Activated CD4-positive, alpha-beta T cell treated with anti-CD3 and anti-CD28 coated beads, Interleukin-10, Interleukin-2, amounts not matched to agents 100 ng/mL and 50 ng/mL, durations not matched to agents 16 hours and 8 hours (primary cell): Measurements from ENCODE around the gene SIGLEC15.
"Not testable (repeated sequence)": the region's sequence is repeated elsewhere in the genome, so short reads cannot be mapped to it uniquely, and the experiment has no call there.

ENCODE experiments used
- DNase-seq: peaks from one replicate; pipeline ENCODE4 v3.0.0-alpha.2; 2020

The SIGLEC15 gene

DNA sequence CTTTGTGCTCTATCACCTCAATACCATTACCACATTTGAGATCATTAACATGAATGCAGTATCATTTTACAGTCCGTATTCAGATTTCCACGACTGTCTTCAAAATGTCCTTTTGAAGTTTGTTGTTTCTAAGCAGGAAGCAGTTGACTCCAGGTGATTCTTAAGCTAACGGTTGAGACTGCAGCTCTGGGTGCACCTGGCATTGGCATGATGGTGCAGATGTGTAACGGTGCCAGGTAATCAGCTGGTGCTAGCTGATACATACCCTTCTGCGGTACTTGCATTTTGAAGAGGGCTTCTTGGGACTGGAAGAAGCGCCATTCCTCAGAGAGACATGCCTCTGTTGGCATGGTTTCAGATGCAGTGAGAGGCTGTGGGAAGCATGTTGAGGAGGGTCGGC, 19.5 kb downstream of the SIGLEC15 start:
- DNase-seq = no peak

DNA sequence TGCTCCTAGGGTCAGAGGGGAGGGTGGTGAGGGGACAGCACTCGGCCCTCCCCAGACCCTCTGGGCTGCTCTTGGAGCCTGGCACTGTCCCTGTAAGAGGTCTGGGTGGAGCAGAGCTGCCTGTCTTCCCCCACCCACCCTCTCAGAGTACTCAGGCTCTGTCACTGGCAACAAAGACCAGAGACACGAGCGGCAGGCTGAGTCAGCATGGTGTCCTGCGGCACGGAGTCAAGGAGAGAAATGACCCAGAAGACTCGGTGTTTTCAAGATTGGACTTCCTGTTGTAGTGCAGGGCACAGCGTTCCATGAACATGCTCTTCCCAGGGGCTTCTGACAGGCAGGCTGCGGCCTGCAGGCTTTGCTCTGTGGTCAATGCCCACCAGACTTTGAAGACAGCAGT, 19.9 kb downstream of the SIGLEC15 start:
- DNase-seq = no peak

DNA sequence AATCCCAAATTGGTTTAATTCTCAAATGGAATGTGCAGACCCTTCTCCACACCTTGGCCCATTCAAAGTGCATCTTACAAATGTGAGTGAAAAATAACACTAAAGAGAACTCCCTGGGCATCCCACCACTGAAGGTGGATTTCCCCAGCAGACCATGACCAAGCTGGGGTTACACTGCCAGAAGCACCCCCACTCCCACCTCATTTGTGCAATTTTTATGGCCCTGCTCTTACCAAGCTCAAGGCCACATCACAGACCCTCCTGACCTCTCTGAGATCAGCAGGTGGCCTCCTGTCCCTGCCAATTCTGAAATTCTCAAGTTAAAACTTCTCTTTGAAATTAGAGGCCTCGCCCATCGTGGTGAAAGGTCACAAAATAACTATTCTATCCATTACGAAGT, 21.6 kb downstream of the SIGLEC15 start:
- no peak for DNase-seq

DNA sequence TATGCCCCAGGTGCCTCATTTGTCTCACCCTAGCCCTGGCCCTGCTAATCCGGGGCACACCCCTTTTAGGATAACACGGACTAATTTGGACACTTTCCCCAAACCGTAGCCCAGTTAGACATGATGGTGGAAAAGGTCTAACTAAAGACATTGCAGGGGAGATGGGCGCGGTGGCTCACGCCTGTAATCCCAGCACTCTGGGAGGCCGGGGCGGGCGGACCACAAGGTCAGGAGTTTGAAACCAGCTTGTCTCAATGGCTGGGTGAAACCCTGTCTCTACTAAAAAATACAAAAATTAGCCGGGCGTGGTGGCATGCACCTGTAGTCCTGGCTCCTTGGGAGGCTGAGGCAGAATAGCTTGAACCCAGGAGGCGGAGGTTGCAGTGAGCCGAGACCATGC, 23.2 kb downstream of the SIGLEC15 start:
- DNase-seq = not testable (repeated sequence)

DNA sequence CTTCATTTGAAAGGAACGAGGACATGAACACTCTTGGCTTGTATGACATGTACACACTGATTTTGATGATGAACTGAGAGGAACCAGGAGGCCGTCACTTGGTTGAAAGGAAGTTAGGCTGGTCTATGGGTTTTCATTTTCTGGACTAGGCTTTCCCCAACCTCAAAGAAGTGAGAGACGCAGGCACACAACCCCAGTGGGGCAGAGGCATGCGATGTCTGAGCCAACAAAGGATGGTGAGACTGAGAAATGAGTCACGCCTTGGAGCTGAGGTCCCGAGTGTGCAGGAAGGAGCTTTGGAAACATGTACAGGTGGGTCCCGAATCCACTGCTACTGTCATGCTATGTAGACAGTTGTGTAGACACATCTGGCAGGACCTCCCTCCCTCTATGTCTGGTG, 24.1 kb downstream of the SIGLEC15 start:
- no peak for DNase-seq

DNA sequence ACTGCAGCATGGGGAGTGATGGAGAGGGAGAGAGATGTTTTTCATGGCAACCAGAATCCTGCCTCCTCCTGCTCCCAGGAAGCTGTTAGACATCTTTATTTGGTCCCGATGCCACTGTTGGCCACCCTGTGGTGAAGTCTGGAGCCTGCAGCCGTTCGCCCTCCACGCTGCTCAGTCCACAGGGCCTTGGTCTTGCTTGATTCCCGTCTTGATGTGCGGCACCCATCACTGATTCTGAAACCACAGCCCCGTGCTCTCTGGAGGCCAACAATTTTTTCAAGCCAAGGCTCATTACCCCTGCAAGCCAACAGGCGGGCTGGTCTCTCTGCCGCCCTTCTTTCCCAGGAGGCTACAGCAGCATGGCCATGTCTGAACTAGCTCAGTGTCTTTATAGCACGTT, 24.5 kb downstream of the SIGLEC15 start:
- no peak for DNase-seq

DNA sequence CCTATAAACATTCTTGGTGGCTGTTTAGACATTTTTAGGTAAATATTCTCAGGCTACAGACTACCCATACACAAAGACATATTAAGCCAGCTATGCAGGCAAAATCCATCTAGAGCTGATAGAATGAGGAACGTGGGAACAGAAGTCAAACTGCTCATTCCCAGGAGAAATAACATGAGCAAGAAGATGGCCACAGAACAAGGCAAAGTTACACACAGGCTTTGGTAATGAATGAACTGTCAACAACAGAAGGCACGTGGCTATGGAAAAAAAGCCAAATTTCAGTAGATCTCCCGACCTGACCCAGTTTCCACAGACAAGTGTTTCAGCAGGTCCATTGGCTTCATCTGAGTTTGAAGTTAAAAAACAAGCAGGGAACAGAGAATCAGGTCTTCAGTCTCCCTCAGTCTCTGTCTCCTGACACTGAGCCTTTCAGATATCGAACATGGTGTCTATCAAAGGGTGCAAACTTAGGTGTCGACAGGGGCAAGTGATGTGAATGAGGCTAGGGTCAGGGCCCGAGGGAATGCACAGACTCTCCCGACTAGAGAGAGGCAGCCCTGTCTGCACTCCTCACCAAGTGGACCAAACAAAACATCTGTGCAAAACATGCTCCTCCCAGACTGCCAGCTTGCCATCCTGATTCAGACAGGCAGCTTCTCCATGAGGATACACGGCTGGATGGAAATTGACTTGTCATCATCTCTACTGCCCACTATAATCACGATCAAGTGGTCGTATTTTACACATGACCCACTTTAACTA, 25.9 kb downstream of the SIGLEC15 start:
- no peak for DNase-seq

DNA sequence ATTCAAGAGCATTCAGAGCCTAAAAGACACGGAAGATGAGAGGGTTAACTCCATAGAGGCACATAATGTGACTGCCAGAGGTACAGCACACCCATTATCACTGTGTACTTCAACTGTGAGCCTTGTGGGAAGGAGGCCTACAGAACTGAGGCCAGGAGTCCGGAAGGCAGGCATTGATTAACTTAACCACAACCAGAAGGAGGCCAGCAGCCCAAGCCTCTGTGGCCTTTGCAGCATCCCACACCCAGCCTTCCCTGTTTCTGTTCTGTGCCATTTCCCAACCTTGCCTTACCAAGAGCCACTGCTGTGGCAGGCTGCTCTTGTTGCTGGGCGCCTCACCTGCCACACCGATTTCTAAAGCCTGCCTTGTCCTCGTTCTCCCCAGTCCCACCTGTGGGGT, 27.2 kb downstream of the SIGLEC15 start:
- no peak for DNase-seq

DNA sequence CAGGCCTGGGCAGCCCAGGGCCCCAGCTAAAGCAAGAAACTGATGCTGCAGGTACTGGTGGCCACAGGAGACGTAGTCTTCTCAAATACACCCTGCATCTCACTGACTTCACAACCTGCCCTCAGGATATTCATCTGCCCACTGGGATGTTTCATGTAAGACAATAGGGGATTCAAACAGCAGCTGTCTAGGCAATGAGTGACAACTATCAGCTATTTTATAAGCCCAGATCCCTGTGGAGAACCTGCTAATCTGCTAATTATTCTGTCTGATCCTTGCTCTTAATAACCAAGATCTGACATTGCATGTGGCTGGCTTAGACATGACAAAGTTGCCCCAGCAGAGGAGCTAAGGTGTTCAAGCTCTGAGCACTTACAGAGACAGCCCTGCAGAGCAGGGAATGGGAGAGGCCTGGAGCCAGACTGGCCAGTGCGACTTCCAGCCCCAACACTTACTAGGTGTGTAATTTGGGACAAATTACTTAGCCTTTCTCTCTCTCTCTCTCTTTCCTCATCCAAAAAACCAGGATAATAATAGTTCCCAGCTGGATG, 28.6 kb downstream of the SIGLEC15 start:
- no peak for DNase-seq

DNA sequence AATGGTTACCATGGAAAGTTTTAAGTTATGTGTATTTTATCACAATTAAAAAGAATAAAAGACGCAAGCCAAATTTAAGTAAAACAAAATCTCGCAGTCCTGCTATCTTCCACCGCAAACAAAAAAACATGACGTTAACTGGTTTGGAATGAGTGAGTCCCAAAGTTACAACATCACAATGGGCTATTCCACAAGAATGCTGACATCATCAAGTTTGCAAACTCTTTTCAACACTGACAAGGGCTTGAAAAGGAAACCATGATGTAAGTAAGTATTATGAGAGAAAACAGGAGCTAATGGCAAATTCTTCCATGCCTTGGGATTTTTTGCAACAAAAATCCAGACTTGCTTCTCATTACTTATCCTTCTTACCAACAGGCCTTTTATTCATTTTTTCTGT, 31.1 kb downstream of the SIGLEC15 start:
- DNase-seq = no peak

DNA sequence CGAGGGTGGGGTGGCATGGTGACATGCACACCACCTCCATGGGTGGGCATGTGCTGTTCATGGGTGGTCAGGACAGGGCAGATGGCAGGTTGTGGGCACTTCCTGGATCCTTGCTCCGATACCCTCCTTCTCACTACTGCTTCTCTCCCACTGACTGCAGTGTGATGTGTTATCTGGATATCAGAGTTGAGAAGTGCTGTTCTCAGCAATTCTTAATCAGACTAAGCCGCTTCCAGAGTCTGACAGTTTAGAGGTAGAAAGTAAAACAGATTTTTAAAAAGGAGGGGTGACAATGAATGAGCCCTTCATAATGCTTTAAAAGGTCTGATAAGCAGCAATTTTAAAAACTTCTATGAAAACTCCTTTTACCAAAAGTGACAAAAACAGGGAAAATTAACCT, 33.9 kb downstream of the SIGLEC15 start:
- DNase-seq = no peak

DNA sequence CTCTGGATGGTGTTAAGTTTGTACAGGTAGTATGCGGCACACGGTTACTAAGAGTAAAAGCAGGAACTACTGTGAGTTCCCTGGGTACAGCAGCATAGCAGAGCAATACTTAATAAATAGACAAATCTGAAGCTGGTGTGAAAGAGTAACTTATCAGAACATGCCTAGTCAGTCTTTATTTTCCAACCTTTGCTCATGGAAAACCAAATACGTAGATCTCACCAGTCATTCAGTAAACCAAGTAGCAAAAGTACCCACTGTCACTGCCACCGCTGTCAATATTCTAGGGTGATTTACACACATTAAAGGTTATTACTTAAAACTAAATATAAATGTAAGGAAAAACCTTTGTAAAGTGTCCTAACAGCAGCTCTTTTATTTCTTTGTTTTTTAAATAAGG, 35.0 kb downstream of the SIGLEC15 start:
- no peak for DNase-seq

DNA sequence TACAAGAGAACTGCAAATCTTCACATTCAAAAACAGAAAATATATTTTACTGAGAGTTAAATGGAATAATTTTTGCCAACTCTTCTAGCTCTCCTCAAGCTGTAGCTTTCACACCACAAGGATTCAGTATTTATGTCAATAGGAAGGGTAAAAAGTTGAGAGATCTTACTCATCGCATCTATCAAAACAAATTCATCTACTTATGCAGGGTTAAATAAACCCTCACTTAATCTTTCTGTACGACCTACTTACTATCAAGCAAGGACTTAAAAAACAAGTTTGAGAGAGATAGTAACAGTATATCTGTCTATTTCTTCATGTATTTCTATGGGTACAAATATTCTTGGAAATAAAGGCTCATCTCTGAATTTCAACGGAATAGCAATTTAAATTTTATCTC, 35.5 kb downstream of the SIGLEC15 start:
- DNase-seq = no peak

DNA sequence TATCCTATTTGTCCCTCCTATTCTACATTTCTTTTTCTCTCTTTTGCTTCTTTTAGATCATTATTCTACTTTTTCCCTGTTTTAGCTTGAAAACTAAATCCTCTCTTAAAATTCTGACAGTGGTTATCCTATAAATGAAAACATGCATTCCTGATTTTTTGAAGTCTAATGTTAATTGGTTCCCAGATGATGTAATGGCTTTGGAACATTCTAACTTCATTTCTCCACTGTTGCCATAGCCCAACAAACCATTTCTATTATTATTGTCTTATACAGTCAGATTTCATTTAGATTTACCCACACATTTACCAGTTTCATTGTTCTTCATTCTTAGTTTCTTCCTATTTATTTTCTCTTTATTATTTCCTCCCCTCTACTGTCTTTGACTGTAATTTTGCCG, 36.5 kb downstream of the SIGLEC15 start:
- no peak for DNase-seq

DNA sequence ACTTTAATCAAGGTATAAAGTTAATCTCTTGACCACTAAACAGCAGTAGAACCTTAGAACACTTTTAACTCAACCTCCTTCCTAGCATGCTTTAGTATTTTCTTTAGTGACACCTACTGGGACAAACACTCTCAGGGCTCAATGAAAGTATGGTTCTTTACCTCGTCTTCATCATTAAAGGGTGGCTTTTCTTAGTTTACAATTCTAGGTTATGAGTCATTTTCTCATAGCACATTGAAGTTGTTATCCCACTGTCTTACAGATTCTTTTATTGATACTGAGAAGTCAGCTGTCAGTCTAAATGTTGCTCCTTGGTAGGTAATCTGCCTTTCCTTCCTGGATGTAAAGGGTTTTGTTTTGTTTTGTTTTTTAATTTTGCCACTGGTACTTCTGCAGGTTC, 38.0 kb downstream of the SIGLEC15 start:
- no peak for DNase-seq

DNA sequence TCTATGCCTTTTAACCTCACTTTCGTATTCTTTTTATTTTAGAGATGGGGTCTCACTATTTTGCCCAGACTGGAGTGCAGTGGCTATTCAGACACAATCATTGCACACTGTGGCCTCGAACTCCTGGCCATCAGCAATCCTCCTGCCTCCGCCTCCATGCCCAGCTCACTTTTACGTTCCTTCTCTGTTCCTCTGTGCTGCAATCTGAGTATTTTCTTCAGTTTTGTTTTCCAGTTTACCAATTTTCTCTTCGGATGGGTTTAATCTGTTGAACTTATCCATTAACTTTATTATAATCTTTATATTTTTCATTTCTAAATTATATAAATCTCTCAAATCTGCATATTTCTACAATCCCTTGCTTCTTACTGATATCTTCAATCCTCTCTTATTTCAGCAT, 38.6 kb downstream of the SIGLEC15 start:
- DNase-seq = no peak

DNA sequence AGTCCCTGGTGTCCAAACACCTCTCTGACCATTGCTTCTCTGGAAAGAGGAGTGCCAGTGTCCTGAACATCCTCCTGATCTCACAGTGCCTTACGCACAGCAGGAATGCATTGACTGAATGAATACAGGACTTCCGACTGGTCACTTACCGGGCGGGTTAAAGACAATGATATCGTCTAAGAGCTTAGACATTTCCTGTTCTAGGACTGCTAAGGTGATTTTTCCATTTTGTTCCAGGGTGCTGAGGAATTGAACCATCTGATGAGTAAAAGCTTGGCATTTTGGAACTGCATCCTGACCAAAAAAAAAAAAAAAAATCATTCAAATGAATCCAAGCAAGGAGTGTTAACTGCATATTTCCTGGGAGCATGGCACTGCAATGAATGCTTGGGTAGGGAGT, 40.0 kb downstream of the SIGLEC15 start:
- no peak for DNase-seq

DNA sequence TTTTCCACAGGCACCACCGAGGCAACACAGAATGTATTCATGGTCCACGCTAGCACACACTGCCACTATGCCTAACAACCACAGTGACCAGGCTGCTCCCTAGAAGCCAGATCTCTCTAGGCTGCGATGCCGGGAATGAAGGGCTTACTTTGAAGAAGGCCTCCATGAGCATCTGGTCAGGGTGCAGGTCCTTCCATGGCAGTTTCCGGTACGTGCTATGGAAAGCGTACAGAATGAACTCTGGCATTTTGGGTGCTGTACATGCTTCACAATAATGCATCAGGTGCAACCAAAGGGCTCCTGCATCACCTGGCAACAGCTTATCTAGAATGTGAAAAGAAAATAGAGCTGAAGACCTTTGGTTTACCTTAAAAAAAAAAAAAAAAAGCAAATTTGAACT, 44.9 kb downstream of the SIGLEC15 start:
- no peak for DNase-seq

DNA sequence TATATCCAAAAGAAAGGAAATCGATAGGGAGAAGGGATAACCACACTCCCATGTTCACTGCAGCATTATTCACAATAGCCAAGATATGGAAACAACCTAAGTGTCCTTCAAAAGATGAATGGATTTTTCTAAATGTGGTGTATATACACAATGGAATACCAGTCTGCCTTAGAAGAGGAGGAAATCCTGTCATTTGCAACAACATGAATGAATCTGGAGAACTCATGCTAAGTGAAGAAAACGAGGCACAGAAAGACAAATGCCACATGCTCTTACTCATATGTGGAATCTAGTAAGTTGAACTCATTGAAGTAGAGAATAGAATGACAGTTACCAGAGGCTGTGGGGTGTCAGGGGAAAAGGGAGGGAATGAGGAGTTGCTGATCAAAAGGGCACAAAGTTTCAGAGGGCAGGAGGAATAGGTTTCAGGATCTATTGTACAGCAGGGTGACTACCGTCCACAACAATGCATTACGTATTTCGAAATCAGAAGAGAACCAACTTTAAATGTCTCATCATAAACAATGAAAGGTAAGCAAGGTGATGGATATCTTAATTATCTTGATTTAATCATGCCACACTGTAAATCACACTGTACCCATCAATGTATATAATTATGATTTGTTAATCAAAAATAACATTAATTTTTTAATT, 46.1 kb downstream of the SIGLEC15 start:
- DNase-seq = peak; percentile 9

DNA sequence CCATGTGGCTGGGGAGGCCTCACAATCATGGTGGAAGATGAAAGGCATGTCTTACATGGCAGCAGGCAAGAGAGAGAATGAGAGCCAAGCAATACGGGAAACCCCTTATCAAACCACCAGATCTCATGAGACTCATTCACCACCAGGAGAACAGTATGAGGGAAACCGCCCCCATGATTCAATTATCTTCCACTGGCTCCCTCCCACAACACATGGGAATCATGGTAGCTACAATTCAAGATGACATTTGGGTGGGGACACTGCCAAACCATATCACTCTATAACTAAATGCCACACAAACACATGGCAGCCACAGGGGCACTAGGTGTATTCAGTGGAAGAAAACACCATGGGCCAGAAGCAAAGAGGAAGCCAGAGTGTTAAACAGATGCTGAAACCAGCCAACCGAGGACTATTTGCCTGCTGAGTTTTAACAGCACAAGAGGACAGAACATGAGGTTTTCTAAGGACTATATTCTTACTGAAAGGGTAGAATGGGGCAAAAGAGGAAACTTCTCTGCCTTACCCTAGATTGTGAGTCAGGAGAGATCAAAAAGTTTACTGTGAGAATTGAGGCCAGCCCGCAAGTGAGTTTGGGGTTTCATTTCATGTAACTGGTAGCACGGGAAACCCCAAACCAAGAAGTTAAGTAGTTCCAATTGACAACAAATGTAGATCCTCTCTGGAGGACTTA, 49.2 kb downstream of the SIGLEC15 start:
- DNase-seq = peak; percentile 88

DNA sequence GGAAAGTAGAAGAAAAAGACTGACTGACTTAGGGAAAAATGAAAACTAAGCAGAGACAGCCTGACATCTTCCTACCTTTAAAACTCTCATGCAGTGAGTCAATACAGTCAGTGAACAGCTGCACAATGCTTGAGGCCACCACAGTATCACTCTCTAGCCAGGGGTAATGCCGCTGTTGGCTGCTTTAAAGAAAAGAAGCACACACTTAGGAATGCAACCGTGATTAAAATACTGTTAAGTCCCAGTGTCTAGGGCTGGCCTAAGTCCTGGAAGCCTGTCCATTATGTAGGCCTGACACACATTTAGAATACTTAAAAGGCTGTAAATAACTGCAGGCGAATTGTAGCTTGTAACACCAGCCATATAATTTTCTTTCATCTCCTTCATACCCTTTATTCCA, 50.7 kb downstream of the SIGLEC15 start:
- peak; percentile 5 for DNase-seq

DNA sequence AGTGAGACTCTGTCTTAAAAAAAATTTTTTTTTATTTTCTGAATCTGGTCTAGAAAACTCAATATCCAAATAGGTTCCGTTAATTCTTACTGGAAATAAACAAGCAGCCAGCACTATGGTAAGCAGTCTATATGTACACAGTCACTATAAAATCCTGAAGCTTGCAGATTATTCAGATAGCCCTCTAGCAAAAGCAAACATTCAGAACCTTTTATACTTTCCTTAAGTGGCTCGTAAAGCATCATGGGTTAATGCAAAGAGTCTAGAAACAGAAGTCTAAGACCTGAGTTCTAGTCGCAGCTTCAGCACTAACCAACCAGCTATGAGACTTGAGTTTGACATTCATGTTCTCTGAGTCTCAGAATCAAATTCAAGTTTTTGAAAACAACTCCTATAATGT, 51.9 kb downstream of the SIGLEC15 start:
- no peak for DNase-seq

DNA sequence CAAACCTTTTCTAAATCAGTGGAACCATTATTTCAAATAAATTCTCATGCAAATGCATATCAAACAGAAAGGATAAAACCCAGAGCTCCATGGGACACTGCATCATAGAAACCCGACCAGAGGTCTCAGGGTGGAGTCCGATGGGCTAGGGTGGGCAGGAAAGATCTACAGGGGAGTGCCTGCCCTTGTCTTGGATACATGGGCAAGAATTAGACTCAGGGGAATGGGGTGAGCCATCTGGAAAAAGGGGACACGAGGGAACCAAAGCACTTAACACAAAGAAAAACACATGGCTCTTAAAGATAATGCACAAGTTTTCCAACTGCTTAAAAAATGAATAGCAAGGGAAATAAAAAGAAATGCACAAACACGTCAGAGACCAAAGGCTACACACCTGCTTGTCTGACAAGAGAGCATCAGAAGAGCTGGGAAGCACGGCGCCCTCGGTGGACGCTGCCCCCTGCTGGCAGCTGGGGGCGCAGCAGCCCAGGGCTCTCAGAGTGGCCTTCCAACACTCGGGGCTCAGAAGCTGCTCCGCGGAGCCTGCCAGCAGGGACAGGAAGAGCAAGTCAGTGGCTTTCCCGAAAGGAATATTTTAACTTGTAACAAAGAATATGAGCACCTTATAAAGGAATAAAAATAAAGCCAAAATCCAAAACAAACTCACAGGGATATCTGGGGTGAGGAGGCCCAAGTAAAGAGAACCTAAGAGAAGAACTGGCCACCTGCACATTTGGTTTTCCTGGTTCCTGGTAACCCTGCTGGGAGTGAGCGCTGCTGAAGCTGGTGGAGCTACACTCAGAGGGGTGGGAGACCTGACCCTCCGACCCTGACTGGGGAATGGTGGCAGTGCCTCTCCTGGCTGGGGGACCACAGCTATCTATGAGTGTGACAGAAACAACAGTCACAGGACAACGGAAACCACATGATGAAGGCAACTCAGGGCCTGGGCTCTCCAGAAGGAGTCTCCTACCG, 54.5 kb downstream of the SIGLEC15 start:
- peak; percentile 74 for DNase-seq
